Loucy (cell line): ENCODE measurements around the gene COL23A1.

ENCODE experiments used
- H2AFZ ChIP-seq: fragments of 200-600 bp; sonication (generic); 2 replicates; pipeline ENCODE4 v1.6.0; 2016; ENCODE audit warnings: antibody characterized with exemption, mild to moderate bottlenecking, low read length, moderate library complexity
- H3F3A ChIP-seq: fragments of 200-600 bp; 2 replicates; pipeline ENCODE4 v1.6.0; 2016; ENCODE audit warnings: antibody characterized with exemption, low read depth, mild to moderate bottlenecking
- H3K27me3 ChIP-seq: fragments of 200-600 bp; sonication (generic); 2 replicates; pipeline ENCODE4 v1.6.1; 2014; ENCODE audit warnings: low read length, mild to moderate bottlenecking; ENCODE audit not compliant: insufficient read depth, poor library complexity, severe bottlenecking
- H3K36me3 ChIP-seq: fragments of 200-600 bp; sonication (generic); 2 replicates; pipeline ENCODE4 v1.6.1; 2016; ENCODE audit warnings: low read length; ENCODE audit not compliant: insufficient read depth
- H3K4me1 ChIP-seq: fragments of 200-600 bp; sonication (generic); 2 replicates; pipeline ENCODE4 v1.5.1; 2014; ENCODE audit warnings: low read length, mild to moderate bottlenecking; ENCODE audit not compliant: insufficient read depth, poor library complexity, severe bottlenecking
- H3K4me2 ChIP-seq: fragments of 200-600 bp; sonication (generic); 2 replicates; pipeline ENCODE4 v1.6.0; 2014; ENCODE audit warnings: antibody characterized with exemption, low read length, low read depth, mild to moderate bottlenecking; ENCODE audit not compliant: poor library complexity, severe bottlenecking
- H3K4me3 ChIP-seq: fragments of 200-600 bp; sonication (generic); 2 replicates; pipeline ENCODE4 v1.5.1; 2014; ENCODE audit warnings: low read length, mild to moderate bottlenecking, mixed read lengths; ENCODE audit not compliant: poor library complexity, severe bottlenecking
- H3K79me2 ChIP-seq: fragments of 200-600 bp; sonication (generic); 2 replicates; pipeline ENCODE4 v1.6.1; 2014; ENCODE audit warnings: low read length; ENCODE audit not compliant: insufficient read depth
- H3K9ac ChIP-seq: fragments of 200-600 bp; sonication (generic); 2 replicates; pipeline ENCODE4 v1.6.0; 2014; ENCODE audit warnings: mild to moderate bottlenecking, low read depth, low read length, moderate library complexity; ENCODE audit not compliant: poor library complexity, severe bottlenecking
- H3K9me2 ChIP-seq: fragments of 200-600 bp; sonication (generic); replicated peaks from 2 replicates; pipeline ENCODE4 v1.6.1; 2016; ENCODE audit warnings: low read depth, low read length, mixed read lengths
- H3K9me3 ChIP-seq: fragments of 200-600 bp; sonication (generic); 2 replicates; pipeline ENCODE4 v1.6.1; 2014; ENCODE audit warnings: mild to moderate bottlenecking, antibody characterized with exemption, low read length, low read depth; ENCODE audit not compliant: insufficient read depth
- H4K20me1 ChIP-seq: fragments of 200-600 bp; sonication (generic); 2 replicates; pipeline ENCODE4 v1.6.0; 2014; ENCODE audit warnings: antibody characterized with exemption, low read length, mild to moderate bottlenecking; ENCODE audit not compliant: insufficient read depth, poor library complexity, severe bottlenecking
- CTCF ChIP-seq: fragments of 200-600 bp; sonication (generic); conservative IDR thresholded peaks from 2 replicates; pipeline ENCODE4 v1.5.1; 2014; ENCODE audit warnings: mild to moderate bottlenecking, antibody characterized with exemption, low read length
- EZH2phosphoT487 ChIP-seq: fragments of 200-600 bp; IDR thresholded peaks from 2 replicates; pipeline ENCODE4 v1.6.1; 2018; ENCODE audit warnings: antibody characterized with exemption, mild to moderate bottlenecking, moderate library complexity, borderline replicate concordance

The COL23A1 gene

GRCh38 chr5:178284996-178285395 is 305.2 kb downstream of the COL23A1 start:
- H3K4me2 ChIP-seq: no peak overlapping the region
- no peaks in the 10 kb centered on the region for H3K79me2 ChIP-seq
- no peaks in the 10 kb centered on the region for H3F3A ChIP-seq
- no peak overlapping the region for H3K9ac ChIP-seq
- no peaks in the 10 kb centered on the region for H3K27me3 ChIP-seq
- no peaks in the 10 kb centered on the region for H3K36me3 ChIP-seq
- H2AFZ ChIP-seq: no peak overlapping the region
- no peaks in the 10 kb centered on the region for H4K20me1 ChIP-seq
- TF ChIP-seq EZH2phosphoT487 (no peak), CTCF (no peak)
- no peaks in the 10 kb centered on the region for H3K9me2 ChIP-seq
- H3K4me1 ChIP-seq: no peaks in the 10 kb centered on the region
- no peaks in the 10 kb centered on the region for H3K9me3 ChIP-seq
- H3K4me3 ChIP-seq: no peak overlapping the region

- no peaks in the 10 kb centered on the region for H3F3A ChIP-seq
- H3K9ac ChIP-seq: no peak overlapping the region
- no peak overlapping the region for H2AFZ ChIP-seq
- no peaks in the 10 kb centered on the region for H3K36me3 ChIP-seq
- H3K4me2 ChIP-seq: no peak overlapping the region
- TF ChIP-seq CTCF (no peak), EZH2phosphoT487 (no peak)
- H3K4me1 ChIP-seq: no peaks in the 10 kb centered on the region
- H3K27me3 ChIP-seq: no peaks in the 10 kb centered on the region
- no peaks in the 10 kb centered on the region for H3K79me2 ChIP-seq
- no peaks in the 10 kb centered on the region for H4K20me1 ChIP-seq
- no peaks in the 10 kb centered on the region for H3K9me2 ChIP-seq
- H3K9me3 ChIP-seq: no peaks in the 10 kb centered on the region
- no peak overlapping the region for H3K4me3 ChIP-seq
Observed at GRCh38 chr5:178284093-178284675, 306.0 kb downstream of the COL23A1 start.

GRCh38 chr5:178283520-178283919 is 306.7 kb downstream of the COL23A1 start:
- Histone ChIP-seq H3K9me3 (no peaks in the 10 kb centered on the region), H3K4me2 (no peak overlapping the region), H3K9me2 (no peaks in the 10 kb centered on the region), H3K79me2 (no peaks in the 10 kb centered on the region), H3K4me3 (no peak overlapping the region), H3K4me1 (no peaks in the 10 kb centered on the region), H3K27me3 (no peaks in the 10 kb centered on the region), H4K20me1 (no peaks in the 10 kb centered on the region), H3K9ac (no peak overlapping the region), H3K36me3 (no peaks in the 10 kb centered on the region), H2AFZ (no peak overlapping the region), H3F3A (no peaks in the 10 kb centered on the region)
- TF ChIP-seq CTCF (no peak), EZH2phosphoT487 (no peak)
